Measurements from ENCODE around the gene ALDH4A1.
"Not testable (repeated sequence)": the region's sequence is repeated elsewhere in the genome, so short reads cannot be mapped to it uniquely, and the experiment has no call there.

Gene ALDH4A1

DNA sequence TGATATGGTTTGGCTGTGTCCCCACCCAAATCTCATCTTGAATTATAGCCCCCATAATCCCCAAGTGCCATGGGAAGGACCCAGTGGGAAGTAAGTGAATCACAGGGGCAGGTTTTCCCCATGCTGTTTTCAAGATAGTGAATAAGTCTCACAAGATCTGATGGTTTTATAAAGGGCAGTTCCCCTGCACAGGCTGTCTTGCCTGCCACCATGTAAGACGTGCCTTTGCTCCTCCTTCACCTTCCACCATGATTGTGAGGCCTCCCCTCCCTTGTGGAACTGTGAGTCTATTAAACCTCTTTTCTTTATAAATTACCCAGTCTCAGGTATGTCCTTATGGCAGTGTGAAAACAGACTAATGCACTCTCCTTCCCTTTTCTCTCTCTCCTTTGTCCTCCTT lies 70.0 kb downstream of the ALDH4A1 start:
- DNase-seq: not testable (repeated sequence)

DNA sequence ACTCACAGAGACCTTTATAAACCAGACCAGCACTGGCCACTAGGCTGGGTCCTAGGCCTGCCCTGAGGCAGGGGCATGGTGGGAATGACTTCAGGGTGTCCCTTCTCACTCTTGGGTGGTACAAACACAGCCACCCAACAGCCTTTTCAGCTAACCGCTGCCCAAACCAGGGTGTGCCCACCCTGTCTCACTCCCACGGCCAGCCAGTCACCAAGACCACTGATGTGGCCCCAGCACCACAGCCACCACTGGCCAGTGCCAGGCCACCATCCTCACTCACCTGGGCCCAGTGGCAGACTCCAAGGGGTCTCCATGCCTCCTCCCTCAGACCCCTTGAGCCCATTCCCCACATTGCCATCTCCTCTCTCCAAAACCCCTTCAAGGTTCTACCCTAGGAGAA lies 70.7 kb downstream of the ALDH4A1 start:
- no peak for DNase-seq

DNA sequence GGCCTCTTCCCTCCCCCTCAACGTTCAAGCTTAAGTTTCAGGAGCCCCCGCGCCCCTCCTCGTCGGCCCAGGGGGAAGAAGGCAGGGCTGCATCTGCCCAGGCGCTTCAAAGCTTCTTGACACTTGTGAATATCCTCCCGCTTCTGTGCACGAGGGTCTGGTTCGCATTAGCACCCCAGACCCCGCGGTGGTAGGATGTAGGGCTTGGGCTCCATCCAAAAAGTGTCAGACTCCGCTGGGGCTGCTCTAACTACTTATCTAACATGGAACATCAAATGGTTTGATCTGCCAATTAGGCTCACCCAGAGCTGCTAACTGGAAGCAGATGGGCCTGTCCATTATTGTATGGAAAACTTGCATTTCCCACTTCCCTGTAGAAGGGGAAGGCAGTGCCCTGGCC lies 71.8 kb downstream of the ALDH4A1 start:
- DNase-seq: no peak

DNA sequence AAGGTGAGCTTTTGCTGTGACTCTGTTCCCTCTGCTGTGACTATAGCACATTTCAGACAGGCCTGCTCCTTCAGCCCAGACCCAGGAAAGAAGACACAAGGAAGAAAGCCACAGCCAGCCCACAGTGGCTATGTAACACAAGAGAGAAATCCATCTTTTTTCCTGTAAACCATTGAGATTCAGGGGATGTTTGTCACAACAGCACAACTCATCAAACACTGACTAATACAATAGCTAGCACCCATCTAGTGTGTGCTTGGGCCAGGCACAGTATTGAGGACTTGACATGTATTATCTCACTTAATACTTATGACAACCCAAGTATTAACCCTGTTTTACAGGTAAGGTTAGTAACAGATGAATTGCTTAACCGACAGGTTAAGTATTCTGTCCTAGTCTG lies 72.7 kb downstream of the ALDH4A1 start:
- DNase-seq: no peak

DNA sequence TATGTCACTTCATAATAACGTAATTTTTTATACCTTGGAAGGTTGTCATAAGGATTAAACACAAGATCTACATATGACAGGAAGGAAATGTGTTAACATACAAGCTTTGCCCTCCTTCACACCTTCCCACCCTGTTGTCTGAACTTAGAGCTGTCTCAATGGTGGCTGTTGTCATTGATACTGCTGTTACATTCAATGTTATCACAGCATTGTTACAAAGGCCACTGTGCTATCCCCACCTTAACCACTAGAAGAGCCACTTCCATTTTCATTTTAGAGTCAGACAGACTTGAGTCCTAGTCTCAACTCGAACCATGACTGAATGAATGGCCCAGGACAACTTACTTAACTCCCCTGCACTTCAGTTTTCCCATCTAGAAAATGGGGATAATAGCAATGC lies 74.1 kb downstream of the ALDH4A1 start:
- no peak for DNase-seq

DNA sequence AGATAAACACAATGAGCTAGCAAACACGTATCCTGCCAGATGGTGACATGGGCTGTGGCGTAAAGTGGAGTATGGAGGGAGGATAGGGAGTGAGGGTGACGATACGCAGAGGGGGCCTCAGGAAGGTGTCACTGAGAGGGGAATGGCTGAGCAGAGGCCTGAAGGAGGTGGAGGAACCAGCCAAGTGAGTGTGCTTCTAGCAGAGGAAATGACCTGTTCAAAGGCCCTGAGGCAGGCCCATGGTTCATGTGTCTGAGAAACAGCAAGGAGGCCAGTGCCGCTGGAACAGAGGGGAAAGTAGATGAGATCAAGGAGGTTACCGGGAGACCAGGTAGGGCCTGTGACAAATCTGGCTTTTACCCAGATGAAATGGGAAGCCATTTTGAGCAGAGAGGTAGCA lies 78.9 kb downstream of the ALDH4A1 start:
- no peak for DNase-seq
